HT-29 (cell line): ENCODE measurements around the gene MAGIX. TPM values are rescaled to one million over a fixed set of nuclear protein-coding genes. Genes with fewer than 3 reads are reported as not detected.

Experiments
- DNase-seq: peaks from one replicate; pipeline ENCODE4 v3.0.0-alpha.2; 2015; ENCODE audit warnings: low spot score
- total RNA-seq: library from RNA; depleted of rRNA; stranded (reverse); fragments of >200 nt; shearing (Covaris generic); gene quantifications from 2 replicates; pipeline ENCODE4 v1.2.3, GENCODE V29; 2014

MAGIX gene
- total RNA-seq, 1 experiment from 2014 or later: 12.6 TPM

- no peak for DNase-seq
Observed at GRCh38 chrX:49183701-49184281, 21.2 kb downstream of the MAGIX start.

- DNase-seq: peak; percentile 94
Observed at GRCh38 chrX:49184294-49185281, 22.0 kb downstream of the MAGIX start.

GRCh38 chrX:49186125-49187027 is 23.8 kb downstream of the MAGIX start, which contains the start of gene PRICKLE3:
Gene PRICKLE3, minus strand, starts transcription at chrX:49186373. Its CDS starts 76 bp downstream, at chrX:49186297.
- DNase-seq: peak; percentile 74

GRCh38 chrX:49187028-49187394 is 24.5 kb downstream of the MAGIX start:
- DNase-seq: no peak

GRCh38 chrX:49187526-49187925 is 25.0 kb downstream of the MAGIX start:
- DNase-seq: no peak

- DNase-seq: no peak
Observed at GRCh38 chrX:49188468-49189076, 26.0 kb downstream of the MAGIX start.

GRCh38 chrX:49189606-49190005 is 27.0 kb downstream of the MAGIX start:
- DNase-seq: no peak

- peak; percentile 93 for DNase-seq
Observed at GRCh38 chrX:49190821-49191573, 28.4 kb downstream of the MAGIX start.

GRCh38 chrX:49191574-49192011 is 29.0 kb downstream of the MAGIX start:
- DNase-seq: no peak

- peak; percentile 27 for DNase-seq
Observed at GRCh38 chrX:49192722-49193328, 30.3 kb downstream of the MAGIX start.

- no peak for DNase-seq
Observed at GRCh38 chrX:49193542-49193964, 31.0 kb downstream of the MAGIX start.

- DNase-seq: no peak
Observed at GRCh38 chrX:49197543-49198087, 35.1 kb downstream of the MAGIX start.

- no peak for DNase-seq
Observed at GRCh38 chrX:49198540-49199314, 36.2 kb downstream of the MAGIX start.

- no peak for DNase-seq
Observed at GRCh38 chrX:49199315-49199595, 36.7 kb downstream of the MAGIX start.

GRCh38 chrX:49199906-49200771 is 37.6 kb downstream of the MAGIX start, which contains the start of gene SYP:
Gene SYP, minus strand, starts transcription at chrX:49200193. Its CDS starts 7 bp downstream, at chrX:49200186.
- DNase-seq: peak; percentile 85

GRCh38 chrX:49202022-49202421 is 39.5 kb downstream of the MAGIX start:
- DNase-seq: no peak

GRCh38 chrX:49203536-49203935 is 41.0 kb downstream of the MAGIX start:
- DNase-seq: no peak

GRCh38 chrX:49204017-49204416 is 41.5 kb downstream of the MAGIX start:
- no peak for DNase-seq
